CD14-positive monocyte (primary cell): ENCODE measurements around the gene IRF2. TPM values are rescaled to one million over a fixed set of nuclear protein-coding genes. Genes with fewer than 3 reads are reported as not detected.

Experiments used
- DNase-seq, 3 donors: peaks; one replicate each; pipeline ENCODE4 v3.0.0-alpha.2; 2011 to 2022
- H2AFZ ChIP-seq: 2 replicates; pipeline ENCODE4 v1.6.0; 2012; ENCODE audit warnings: mild to moderate bottlenecking, low read depth, low read length, inconsistent platforms; ENCODE audit not compliant: insufficient read depth, poor library complexity, severe bottlenecking
- H3K27ac ChIP-seq, 2 donors: 1 replicate in 1 of 2; 2 replicates in 1 of 2; pipeline ENCODE4 v1.5.1; 2012 to 2013; ENCODE audit warnings: low read length in 2 of 2, control low read depth in 1 of 2, inconsistent platforms in 1 of 2, low read depth in 1 of 2, mild to moderate bottlenecking in 1 of 2
- H3K27me3 ChIP-seq, 2 donors: one replicate each; pipeline versions ENCODE4 v1.6.0 to v1.6.1; 2011 to 2013; ENCODE audit warnings: low read length in 2 of 2; ENCODE audit not compliant: control insufficient read depth in 2 of 2, insufficient read depth in 2 of 2
- H3K36me3 ChIP-seq, 2 donors: replicated peaks in 1 of 2; 1 replicate in 1 of 2; 2 replicates in 1 of 2; pipeline versions ENCODE4 v1.5.1 to v1.6.1; 2012 to 2013; ENCODE audit warnings: low read length in 2 of 2, control low read depth in 1 of 2, inconsistent platforms in 1 of 2, mild to moderate bottlenecking in 1 of 2; ENCODE audit not compliant: insufficient read depth in 2 of 2, control insufficient read depth in 1 of 2
- H3K4me1 ChIP-seq, 2 donors: 1 replicate in 1 of 2; 2 replicates in 1 of 2; pipeline versions ENCODE4 v1.5.1 to v1.6.1; 2012 to 2013; ENCODE audit warnings: low read length in 2 of 2, control low read depth in 1 of 2, inconsistent platforms in 1 of 2, mild to moderate bottlenecking in 1 of 2, moderate library complexity in 1 of 2; ENCODE audit not compliant: insufficient read depth in 2 of 2, control insufficient read depth in 1 of 2
- H3K4me2 ChIP-seq: replicated peaks from 2 replicates; pipeline ENCODE3; 2012; ENCODE audit warnings: low read length, moderate library complexity, mild to moderate bottlenecking; ENCODE audit not compliant: poor library complexity, severe bottlenecking; ENCODE audit errors: extremely low read depth
- H3K4me3 ChIP-seq, 3 experiments: fragments of 200-600 bp in 1 of 3; sonication (generic) in 1 of 3; replicated peaks in 1 of 3; 1 replicate in 2 of 3; 2 replicates in 1 of 3; pipeline ENCODE4 v1.5.1; 2011 to 2013; ENCODE audit warnings: low read length in 3 of 3, mild to moderate bottlenecking in 3 of 3, control low read depth in 2 of 3, low read depth in 2 of 3, inconsistent platforms in 1 of 3, moderate library complexity in 1 of 3
- H3K79me2 ChIP-seq: 2 replicates; pipeline ENCODE4 v1.6.0; 2012; ENCODE audit warnings: mild to moderate bottlenecking, control low read depth, inconsistent platforms, low read length, moderate library complexity; ENCODE audit not compliant: insufficient read depth
- H3K9ac ChIP-seq: 2 replicates; pipeline ENCODE4 v1.6.0; 2017; ENCODE audit warnings: low read length, mild to moderate bottlenecking; ENCODE audit not compliant: insufficient read depth, poor library complexity, severe bottlenecking
- H3K9me3 ChIP-seq, 2 donors: replicated peaks in 1 of 2; 1 replicate in 1 of 2; 2 replicates in 1 of 2; pipeline versions ENCODE4 v1.5.1 to v1.6.1; 2012 to 2013; ENCODE audit warnings: low read length in 2 of 2, control low read depth in 1 of 2; ENCODE audit not compliant: control insufficient read depth in 1 of 2, insufficient read depth in 1 of 2
- H4K20me1 ChIP-seq: 2 replicates; pipeline ENCODE4 v1.6.0; 2012; ENCODE audit warnings: mild to moderate bottlenecking, low read length, control low read depth, moderate library complexity; ENCODE audit not compliant: insufficient read depth
- H3K27ac Mint-ChIP-seq, 7 donors: one replicate each; pipeline ENCODE4 v1.8.0; 2020; ENCODE audit warnings: mild to moderate bottlenecking in 7 of 7, mixed read lengths in 7 of 7, moderate library complexity in 6 of 7, inconsistent platforms in 2 of 7
- H3K27me3 Mint-ChIP-seq, 3 donors: one replicate each; pipeline ENCODE4 v1.8.0; 2021 to 2022; ENCODE audit warnings: low read depth in 3 of 3, mild to moderate bottlenecking in 3 of 3, mixed read lengths in 3 of 3, moderate library complexity in 3 of 3, inconsistent platforms in 1 of 3
- H3K36me3 Mint-ChIP-seq, 2 donors: one replicate each; pipeline ENCODE4 v1.8.0; 2020; ENCODE audit warnings: mixed read lengths in 2 of 2, inconsistent platforms in 1 of 2, mild to moderate bottlenecking in 1 of 2
- H3K4me1 Mint-ChIP-seq: one replicate; pipeline ENCODE4 v1.8.0; 2020; ENCODE audit warnings: mild to moderate bottlenecking, mixed read lengths
- H3K4me3 Mint-ChIP-seq, 2 donors: one replicate each; pipeline ENCODE4 v1.8.0; 2020; ENCODE audit warnings: mild to moderate bottlenecking in 2 of 2, mixed read lengths in 2 of 2, moderate library complexity in 1 of 2
- H3K9me3 Mint-ChIP-seq, 7 donors: one replicate each; pipeline ENCODE4 v1.8.0; 2020 to 2022; ENCODE audit warnings: mixed read lengths in 7 of 7, mild to moderate bottlenecking in 6 of 7, moderate library complexity in 6 of 7, inconsistent platforms in 2 of 7
- WGBS: methylation state at CpG from one replicate; pipeline ENCODE4 v1.1.5; 2013; ENCODE audit warnings: missing lambda C conversion rate; ENCODE audit not compliant: insufficient coverage; 5-methylcytosine and 5-hydroxymethylcytosine counted together
- intact Hi-C, 2 donors: fragments of 100-400 bp; cut with micrococcal nuclease; formaldehyde crosslinking; loops; one replicate each; pipeline versions ENCODE4 v1.15.0 to v1.15.1; 2023
- polyA plus RNA-seq, 3 donors: library from polyadenylated mRNA; depleted of rRNA in 1 of 3; unstranded in 2 of 3; stranded (reverse) in 1 of 3; fragments of 300-500 nt in 2 of 3; fragments of >200 nt in 1 of 3; fragmentation: Illumina TruSeq in 2 of 3; gene quantifications; 1 replicate in 2 of 3; 2 replicates in 1 of 3; pipeline ENCODE4 v1.2.3, GENCODE V29; 2012 to 2021
- TF ChIP-seq, protein P1 (sequence below): fragments of 200-600 bp; IDR thresholded peaks from one replicate; pipeline ENCODE4 v1.8.0; 2022; ENCODE audit warnings: antibody characterized with exemption, mild to moderate bottlenecking

The IRF2 gene
- polyA plus RNA-seq, 3 donors: 51.3 to 76.8 (median 56.1) TPM

DNA sequence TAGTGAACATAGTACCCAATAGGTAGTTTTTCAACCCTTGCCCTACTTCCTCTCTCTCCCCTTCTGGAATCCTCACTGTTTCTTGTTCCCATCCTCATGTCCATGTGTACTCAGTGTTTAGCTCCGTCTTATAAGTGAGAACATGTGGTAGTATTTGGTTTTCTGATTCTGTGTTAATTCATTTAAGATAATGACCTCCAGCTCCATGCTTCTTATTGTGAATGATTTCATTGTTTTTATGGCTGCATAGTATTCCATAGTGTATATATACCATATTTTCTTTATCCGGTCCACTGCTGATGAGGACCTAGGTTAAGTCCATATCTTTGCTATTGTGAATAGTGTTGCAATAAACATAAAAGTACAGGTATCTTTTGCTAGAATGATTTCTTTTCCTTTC lies 31.0 kb downstream of the IRF2 start:
- peaks cover 98% of the 10 kb centered on the region for H3K79me2 ChIP-seq
- no CpG with 5 or more reads among the region's 2 CpGs for WGBS
- peaks cover 30 to 44% of the 10 kb centered on the region in 2 donors for H3K36me3 Mint-ChIP-seq

DNA sequence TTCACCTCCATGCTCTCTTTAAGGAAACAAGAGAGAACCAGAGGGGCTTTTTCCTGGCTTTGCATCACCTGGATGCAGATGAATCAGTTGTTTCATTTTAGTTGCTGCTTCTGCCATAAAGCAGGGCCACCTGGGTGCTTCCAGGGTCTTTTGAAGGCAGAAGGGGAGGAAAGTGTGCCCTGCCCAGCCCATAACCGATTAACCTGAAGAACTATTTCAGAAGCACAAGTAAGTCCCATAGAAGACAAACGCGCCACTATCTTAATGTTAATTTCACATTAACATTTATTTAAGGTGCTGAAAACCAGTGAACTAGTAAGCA lies 32.1 kb downstream of the IRF2 start:
- no peak overlapping the region for H3K4me3 Mint-ChIP-seq
- H3K4me1 Mint-ChIP-seq: peaks cover 72% of the 10 kb centered on the region
- Histone ChIP-seq H3K9me3 (no peaks in the 10 kb centered on the region), H2AFZ (no peak overlapping the region), H3K36me3 (peaks cover 0 to 30% of the 10 kb centered on the region in 2 donors), H3K9ac (no peak overlapping the region), H3K27me3 (no peaks in the 10 kb centered on the region), H3K79me2 (peaks cover 92% of the 10 kb centered on the region), H3K4me2 (no peak overlapping the region), H3K4me1 (peaks cover 31 to 39% of the 10 kb centered on the region in 2 donors), H4K20me1 (peaks cover 99% of the 10 kb centered on the region), H3K27ac (no peak overlapping the region), H3K4me3 (no peak overlapping the region)
- peak overlapping the region in 3 of 7 donors; percentile 15 to 74 (median 48) for H3K27ac Mint-ChIP-seq
- H3K27me3 Mint-ChIP-seq: no peaks in the 10 kb centered on the region
- no CpG with 5 or more reads among the region's 3 CpGs for WGBS
- TF ChIP-seq, protein P1, sequence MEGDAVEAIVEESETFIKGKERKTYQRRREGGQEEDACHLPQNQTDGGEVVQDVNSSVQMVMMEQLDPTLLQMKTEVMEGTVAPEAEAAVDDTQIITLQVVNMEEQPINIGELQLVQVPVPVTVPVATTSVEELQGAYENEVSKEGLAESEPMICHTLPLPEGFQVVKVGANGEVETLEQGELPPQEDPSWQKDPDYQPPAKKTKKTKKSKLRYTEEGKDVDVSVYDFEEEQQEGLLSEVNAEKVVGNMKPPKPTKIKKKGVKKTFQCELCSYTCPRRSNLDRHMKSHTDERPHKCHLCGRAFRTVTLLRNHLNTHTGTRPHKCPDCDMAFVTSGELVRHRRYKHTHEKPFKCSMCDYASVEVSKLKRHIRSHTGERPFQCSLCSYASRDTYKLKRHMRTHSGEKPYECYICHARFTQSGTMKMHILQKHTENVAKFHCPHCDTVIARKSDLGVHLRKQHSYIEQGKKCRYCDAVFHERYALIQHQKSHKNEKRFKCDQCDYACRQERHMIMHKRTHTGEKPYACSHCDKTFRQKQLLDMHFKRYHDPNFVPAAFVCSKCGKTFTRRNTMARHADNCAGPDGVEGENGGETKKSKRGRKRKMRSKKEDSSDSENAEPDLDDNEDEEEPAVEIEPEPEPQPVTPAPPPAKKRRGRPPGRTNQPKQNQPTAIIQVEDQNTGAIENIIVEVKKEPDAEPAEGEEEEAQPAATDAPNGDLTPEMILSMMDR: no peak
- DNase-seq: no peak
- intact Hi-C loops: no loop called here
- peaks cover 25 to 36% of the 10 kb centered on the region in 2 donors for H3K36me3 Mint-ChIP-seq
- H3K9me3 Mint-ChIP-seq: no peaks in the 10 kb centered on the region

More for the DNA sequence above, 31.0 kb downstream of the IRF2 start:
- no peak overlapping the region for H3K4me3 ChIP-seq
- H3K27me3 Mint-ChIP-seq: no peaks in the 10 kb centered on the region
- H3K4me2 ChIP-seq: no peak overlapping the region
- no peak overlapping the region for H3K27ac Mint-ChIP-seq
- intact Hi-C loops: no loop called here
- H3K27ac ChIP-seq: no peak overlapping the region
- peaks cover 99% of the 10 kb centered on the region for H4K20me1 ChIP-seq
- H3K9ac ChIP-seq: no peak overlapping the region
- peaks cover 0 to 35% of the 10 kb centered on the region in 2 donors for H3K36me3 ChIP-seq
- H2AFZ ChIP-seq: no peak overlapping the region
- H3K27me3 ChIP-seq: no peaks in the 10 kb centered on the region
- TF ChIP-seq, protein P1: no peak
- peaks cover 29 to 39% of the 10 kb centered on the region in 2 donors for H3K4me1 ChIP-seq
- H3K4me3 Mint-ChIP-seq: no peak overlapping the region
- peaks cover 72% of the 10 kb centered on the region for H3K4me1 Mint-ChIP-seq
- no peak for DNase-seq
- no peaks in the 10 kb centered on the region for H3K9me3 Mint-ChIP-seq
- H3K9me3 ChIP-seq: no peaks in the 10 kb centered on the region
